Right atrium auricular region (tissue), 2 donors: ENCODE measurements around the gene RIT1. TPM values are rescaled to one million over a fixed set of nuclear protein-coding genes. Genes with fewer than 3 reads are reported as not detected.

Source experiments
- DNase-seq: peaks from one replicate; pipeline ENCODE4 v3.0.0-alpha.2; 2019; ENCODE audit warnings: low spot score
- H3K27ac ChIP-seq, 2 donors: fragments of 200-600 bp; sonication (generic); 1 replicate in 1 of 2; 2 replicates in 1 of 2; pipeline ENCODE4 v1.5.1; 2016 to 2019
- H3K27me3 ChIP-seq, 2 donors: fragments of 200-600 bp; sonication (generic); one replicate each; pipeline versions ENCODE4 v1.5.1 to v1.6.0; 2017 to 2019
- H3K36me3 ChIP-seq: fragments of 200-600 bp; sonication (generic); one replicate; pipeline ENCODE4 v1.5.1; 2016
- H3K4me1 ChIP-seq, 2 donors: fragments of 200-600 bp; sonication (generic); one replicate each; pipeline versions ENCODE4 v1.5.1 to v1.6.0; 2017 to 2019
- H3K4me3 ChIP-seq, 2 donors: fragments of 200-600 bp; sonication (generic); 1 replicate in 1 of 2; 2 replicates in 1 of 2; pipeline ENCODE4 v1.5.1; 2017 to 2019; ENCODE audit warnings: mild to moderate bottlenecking in 1 of 2, moderate library complexity in 1 of 2
- H3K9me3 ChIP-seq, 2 donors: fragments of 200-600 bp; sonication (generic); one replicate each; pipeline ENCODE4 v1.5.1; 2019
- CTCF ChIP-seq, 2 donors: fragments of 200-600 bp; sonication (generic); IDR thresholded peaks; one replicate each; pipeline ENCODE4 v1.5.1; 2019; ENCODE audit warnings: antibody characterized with exemption in 2 of 2
- total RNA-seq, 2 donors: library from RNA; depleted of rRNA; stranded (reverse); fragments of >200 nt; gene quantifications; one replicate each; pipeline ENCODE4 v1.1.0, GENCODE V29; 2016

Gene RIT1
- total RNA-seq, 2 donors from 2014 or later, result 13.3 to 25.3 TPM

- Histone ChIP-seq H3K27ac (no peak overlapping the region), H3K36me3 (peaks cover 27% of the 10 kb centered on the region), H3K4me3 (no peak overlapping the region), H3K4me1 (peaks cover 0 to 60% of the 10 kb centered on the region in 2 donors), H3K9me3 (no peaks in the 10 kb centered on the region), H3K27me3 (no peaks in the 10 kb centered on the region)
- TF ChIP-seq CTCF (IDR thresholded peaks at IDR 0.05), result no peak
- no peak for DNase-seq
Observed at GRCh38 chr1:155944444-155944799, 33.3 kb upstream of the RIT1 start.

GRCh38 chr1:155942578-155943141 lies 31.5 kb upstream of the RIT1 start:
- no peak overlapping the region for H3K4me3 ChIP-seq
- peaks cover 0 to 72% of the 10 kb centered on the region in 2 donors for H3K4me1 ChIP-seq
- TF ChIP-seq CTCF (IDR thresholded peaks at IDR 0.05), result no peak
- H3K9me3 ChIP-seq, result no peaks in the 10 kb centered on the region
- H3K27ac ChIP-seq, result peak overlapping the region; percentile 57 to 84
- no peak for DNase-seq
- peaks cover 9% of the 10 kb centered on the region for H3K36me3 ChIP-seq
- H3K27me3 ChIP-seq, result no peaks in the 10 kb centered on the region

GRCh38 chr1:155941845-155942531 lies 30.8 kb upstream of the RIT1 start:
- no peak for DNase-seq
- H3K36me3 ChIP-seq, result peaks cover 2% of the 10 kb centered on the region
- H3K4me3 ChIP-seq, result no peak overlapping the region
- peak overlapping the region; percentile 57 to 84 for H3K27ac ChIP-seq
- no peaks in the 10 kb centered on the region for H3K9me3 ChIP-seq
- TF ChIP-seq CTCF (IDR thresholded peaks at IDR 0.05), result no peak
- H3K4me1 ChIP-seq, result peaks cover 0 to 72% of the 10 kb centered on the region in 2 donors
- H3K27me3 ChIP-seq, result no peaks in the 10 kb centered on the region

GRCh38 chr1:155940993-155941844 lies 30.1 kb upstream of the RIT1 start, which contains the start of gene RXFP4:
Gene RXFP4 (plus strand): TSS chr1:155941638. CDS start chr1:155941710, 72 bp downstream.
- H3K27me3 ChIP-seq, result no peaks in the 10 kb centered on the region
- H3K36me3 ChIP-seq, result no peaks in the 10 kb centered on the region
- H3K27ac ChIP-seq, result peak within 1 kb of the TSS; percentile 57 to 84
- no peak for DNase-seq
- no peaks in the 10 kb centered on the region for H3K9me3 ChIP-seq
- no peak within 1 kb of the TSS for H3K4me3 ChIP-seq
- H3K4me1 ChIP-seq, result peaks cover 0 to 72% of the 10 kb centered on the region in 2 donors
- TF ChIP-seq CTCF (IDR thresholded peaks at IDR 0.05), result no peak

GRCh38 chr1:155940482-155940992 lies 29.4 kb upstream of the RIT1 start:
- no peak for TF ChIP-seq CTCF (IDR thresholded peaks at IDR 0.05)
- DNase-seq, result no peak
- Histone ChIP-seq H3K4me1 (peaks cover 0 to 70% of the 10 kb centered on the region in 2 donors), H3K27ac (peak overlapping the region; percentile 57 to 84), H3K36me3 (no peaks in the 10 kb centered on the region), H3K4me3 (no peak overlapping the region), H3K9me3 (no peaks in the 10 kb centered on the region), H3K27me3 (no peaks in the 10 kb centered on the region)
